BLaER1 (cell line): ENCODE results near the gene RDH12.

Experiments
- H3K27ac ChIP-seq: shearing (Covaris generic); formaldehyde crosslinking; 2 replicates; pipeline ENCODE4 v1.8.1; 2022
- H3K27me3 ChIP-seq: shearing (Covaris generic); formaldehyde crosslinking; 2 replicates; pipeline ENCODE4 v1.8.1; 2022
- H3K36me3 ChIP-seq: shearing (Covaris generic); formaldehyde crosslinking; 2 replicates; pipeline ENCODE4 v1.8.1; 2022
- H3K4me1 ChIP-seq: shearing (Covaris generic); formaldehyde crosslinking; 2 replicates; pipeline ENCODE4 v1.8.1; 2022
- H3K4me2 ChIP-seq: shearing (Covaris generic); formaldehyde crosslinking; 2 replicates; pipeline ENCODE4 v1.8.1; 2022
- H3K4me3 ChIP-seq: shearing (Covaris generic); formaldehyde crosslinking; 2 replicates; pipeline ENCODE4 v1.8.1; 2022
- H3K9ac ChIP-seq: shearing (Covaris generic); formaldehyde crosslinking; 2 replicates; pipeline ENCODE4 v1.8.1; 2022
- H3K9me3 ChIP-seq: shearing (Covaris generic); formaldehyde crosslinking; 2 replicates; pipeline ENCODE4 v1.8.1; 2022
- H4K20me1 ChIP-seq: shearing (Covaris generic); formaldehyde crosslinking; 2 replicates; pipeline ENCODE4 v1.8.1; 2022
- Cebpa-rat ChIP-seq: shearing (Covaris generic); IDR thresholded peaks from 2 replicates; pipeline ENCODE4 v1.8.1; 2022

Gene RDH12

GRCh38 chr14:67722293-67722692, 20.6 kb downstream of the RDH12 start:
- H3K4me2 ChIP-seq: peak overlapping the region; percentile 59
- H3K9ac ChIP-seq: no peak overlapping the region
- no peak overlapping the region for H3K4me3 ChIP-seq
- H3K27me3 ChIP-seq: no peaks in the 10 kb centered on the region
- TF ChIP-seq Cebpa-rat: no peak
- peaks cover 11% of the 10 kb centered on the region for H3K4me1 ChIP-seq
- H4K20me1 ChIP-seq: no peaks in the 10 kb centered on the region
- no peak overlapping the region for H3K27ac ChIP-seq
- H3K36me3 ChIP-seq: no peaks in the 10 kb centered on the region
- peaks cover 8% of the 10 kb centered on the region; the same call in 1 of the 2 replicates for H3K9me3 ChIP-seq

- Histone ChIP-seq H3K9me3 (peaks cover 8% of the 10 kb centered on the region; the same call in 1 of the 2 replicates), H3K4me3 (no peak overlapping the region), H3K4me2 (no peak overlapping the region), H4K20me1 (no peaks in the 10 kb centered on the region), H3K36me3 (no peaks in the 10 kb centered on the region), H3K27me3 (no peaks in the 10 kb centered on the region), H3K4me1 (peaks cover 11% of the 10 kb centered on the region), H3K9ac (no peak overlapping the region), H3K27ac (no peak overlapping the region)
- TF ChIP-seq Cebpa-rat: no peak
These were observed 23.5 kb downstream of the RDH12 start for GRCh38 chr14:67725171-67725570.

- Histone ChIP-seq H3K9ac (no peak overlapping the region), H3K4me2 (no peak overlapping the region), H3K4me1 (peaks cover 7% of the 10 kb centered on the region), H3K27ac (no peak overlapping the region), H3K36me3 (no peaks in the 10 kb centered on the region), H3K9me3 (peaks cover 8% of the 10 kb centered on the region; the same call in 1 of the 2 replicates), H3K4me3 (no peak overlapping the region), H4K20me1 (no peaks in the 10 kb centered on the region), H3K27me3 (no peaks in the 10 kb centered on the region)
- no peak for TF ChIP-seq Cebpa-rat
These were observed 25.7 kb downstream of the RDH12 start for GRCh38 chr14:67727361-67727760.

- Histone ChIP-seq H3K4me2 (no peak overlapping the region), H3K9me3 (peaks cover 8% of the 10 kb centered on the region; the same call in 1 of the 2 replicates), H3K36me3 (no peaks in the 10 kb centered on the region), H3K27me3 (no peaks in the 10 kb centered on the region), H4K20me1 (no peaks in the 10 kb centered on the region), H3K27ac (no peak overlapping the region), H3K9ac (no peak overlapping the region), H3K4me1 (no peaks in the 10 kb centered on the region), H3K4me3 (no peak overlapping the region)
- TF ChIP-seq Cebpa-rat: no peak
These were observed 26.6 kb downstream of the RDH12 start for GRCh38 chr14:67728258-67728657.

- Histone ChIP-seq H3K27ac (no peak overlapping the region), H3K4me3 (no peak overlapping the region), H3K4me2 (no peak overlapping the region), H3K4me1 (no peaks in the 10 kb centered on the region), H4K20me1 (no peaks in the 10 kb centered on the region), H3K9ac (no peak overlapping the region), H3K36me3 (no peaks in the 10 kb centered on the region), H3K27me3 (no peaks in the 10 kb centered on the region), H3K9me3 (no peaks in the 10 kb centered on the region)
- no peak for TF ChIP-seq Cebpa-rat
These were observed 27.6 kb downstream of the RDH12 start for GRCh38 chr14:67729072-67729885.

GRCh38 chr14:67733616-67734015, 31.9 kb downstream of the RDH12 start:
- Histone ChIP-seq H3K9me3 (no peaks in the 10 kb centered on the region), H3K4me2 (no peak overlapping the region), H3K4me1 (no peaks in the 10 kb centered on the region), H3K9ac (no peak overlapping the region), H3K27ac (no peak overlapping the region), H3K36me3 (no peaks in the 10 kb centered on the region), H3K27me3 (no peaks in the 10 kb centered on the region), H4K20me1 (no peaks in the 10 kb centered on the region), H3K4me3 (no peak overlapping the region)
- no peak for TF ChIP-seq Cebpa-rat

- no peak overlapping the region for H3K4me2 ChIP-seq
- H3K4me1 ChIP-seq: no peaks in the 10 kb centered on the region
- no peaks in the 10 kb centered on the region for H4K20me1 ChIP-seq
- no peaks in the 10 kb centered on the region for H3K27me3 ChIP-seq
- H3K27ac ChIP-seq: no peak overlapping the region
- no peak overlapping the region for H3K9ac ChIP-seq
- H3K9me3 ChIP-seq: no peaks in the 10 kb centered on the region
- no peak for TF ChIP-seq Cebpa-rat
- no peak overlapping the region for H3K4me3 ChIP-seq
- H3K36me3 ChIP-seq: no peaks in the 10 kb centered on the region
These were observed 33.0 kb downstream of the RDH12 start for GRCh38 chr14:67734675-67735074.

GRCh38 chr14:67735336-67736147, 33.9 kb downstream of the RDH12 start:
- Histone ChIP-seq H3K4me2 (no peak overlapping the region), H3K4me3 (no peak overlapping the region), H3K4me1 (no peaks in the 10 kb centered on the region), H3K9me3 (no peaks in the 10 kb centered on the region), H3K9ac (no peak overlapping the region), H3K36me3 (no peaks in the 10 kb centered on the region), H4K20me1 (no peaks in the 10 kb centered on the region), H3K27ac (no peak overlapping the region), H3K27me3 (no peaks in the 10 kb centered on the region)
- no peak for TF ChIP-seq Cebpa-rat

GRCh38 chr14:67736771-67737170, 35.1 kb downstream of the RDH12 start:
- H3K9me3 ChIP-seq: no peaks in the 10 kb centered on the region
- no peak overlapping the region for H3K4me3 ChIP-seq
- H4K20me1 ChIP-seq: no peaks in the 10 kb centered on the region
- H3K9ac ChIP-seq: no peak overlapping the region
- TF ChIP-seq Cebpa-rat: no peak
- H3K36me3 ChIP-seq: no peaks in the 10 kb centered on the region
- no peak overlapping the region for H3K27ac ChIP-seq
- H3K27me3 ChIP-seq: no peaks in the 10 kb centered on the region
- no peaks in the 10 kb centered on the region for H3K4me1 ChIP-seq
- H3K4me2 ChIP-seq: no peak overlapping the region
